Erythroblast (primary cell): ENCODE data around the gene SMKR1.

ENCODE experiments used
- GATA1 ChIP-seq: IDR thresholded peaks from 2 replicates; pipeline ENCODE4 v1.6.1; 2011; ENCODE audit warnings: low read depth, mild to moderate bottlenecking, control low read depth, low read length, moderate library complexity
- POLR2A ChIP-seq: IDR thresholded peaks from 2 replicates; pipeline ENCODE4 v1.6.1; 2011; ENCODE audit warnings: mild to moderate bottlenecking, low read length

- no peak for TF ChIP-seq POLR2A
- TF ChIP-seq GATA1 = no peak
Measured at GRCh38 chr7:129540340-129540739, 38.0 kb downstream of the SMKR1 start.
